Measurements from ENCODE around the gene HOMER1.
A peak's percentile ranks its signal among the peaks of the same experiment; 100 is the strongest.

DNA sequence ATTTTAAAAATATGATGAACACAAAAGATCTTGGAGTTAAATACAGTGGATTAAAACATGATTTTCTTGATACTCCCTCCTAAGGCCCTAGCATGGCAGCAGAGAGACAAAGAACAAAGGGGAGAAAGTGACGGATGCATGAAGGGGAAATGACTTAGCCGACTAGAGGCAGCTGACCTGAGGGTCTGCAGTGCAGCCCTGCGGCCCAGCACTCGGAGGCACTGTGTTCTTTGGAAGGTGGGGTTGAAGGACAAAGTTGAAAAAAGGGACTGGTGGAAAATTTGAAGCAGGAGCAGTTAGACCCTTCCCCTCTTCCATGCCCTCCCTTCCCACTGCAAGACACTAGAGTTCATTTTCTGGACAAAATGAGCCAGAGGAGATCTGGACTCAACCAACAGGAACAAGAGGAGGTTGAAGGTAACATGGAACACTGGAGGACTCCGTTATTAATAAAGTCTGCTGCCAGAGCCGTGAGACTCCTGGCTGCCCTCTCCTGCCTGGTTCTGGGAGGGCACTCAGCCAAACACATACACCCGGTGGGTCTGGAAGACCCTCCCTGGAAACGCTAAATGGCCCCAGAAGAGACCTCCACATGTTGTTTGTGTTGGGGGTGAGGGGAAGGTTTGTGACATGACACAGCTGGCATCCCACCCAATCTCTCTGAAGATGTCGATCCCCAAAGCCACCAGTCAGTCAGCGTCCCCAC, 179.9 kb downstream of the HOMER1 start:
- TF ChIP-seq PAX5 (IDR thresholded peaks at IDR 0.05; ENCODE audit: borderline replicate concordance, low read depth, low read length) (no peak), POLR2A (IDR thresholded peaks at IDR 0.05; ENCODE audit: low read depth, low read length) (no peak), ZNF207 (IDR thresholded peaks at IDR 0.05; ENCODE audit: borderline replicate concordance) (no peak), TAF1 (IDR thresholded peaks at IDR 0.05; ENCODE audit: borderline replicate concordance, low read depth, low read length) (no peak)
- TF ChIP-seq, protein P1, sequence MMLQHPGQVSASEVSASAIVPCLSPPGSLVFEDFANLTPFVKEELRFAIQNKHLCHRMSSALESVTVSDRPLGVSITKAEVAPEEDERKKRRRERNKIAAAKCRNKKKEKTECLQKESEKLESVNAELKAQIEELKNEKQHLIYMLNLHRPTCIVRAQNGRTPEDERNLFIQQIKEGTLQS (IDR thresholded peaks at IDR 0.05; ENCODE audit: borderline replicate concordance, extremely low read depth, low read depth, low read length), result no peak
- TF ChIP-seq, protein P2, sequence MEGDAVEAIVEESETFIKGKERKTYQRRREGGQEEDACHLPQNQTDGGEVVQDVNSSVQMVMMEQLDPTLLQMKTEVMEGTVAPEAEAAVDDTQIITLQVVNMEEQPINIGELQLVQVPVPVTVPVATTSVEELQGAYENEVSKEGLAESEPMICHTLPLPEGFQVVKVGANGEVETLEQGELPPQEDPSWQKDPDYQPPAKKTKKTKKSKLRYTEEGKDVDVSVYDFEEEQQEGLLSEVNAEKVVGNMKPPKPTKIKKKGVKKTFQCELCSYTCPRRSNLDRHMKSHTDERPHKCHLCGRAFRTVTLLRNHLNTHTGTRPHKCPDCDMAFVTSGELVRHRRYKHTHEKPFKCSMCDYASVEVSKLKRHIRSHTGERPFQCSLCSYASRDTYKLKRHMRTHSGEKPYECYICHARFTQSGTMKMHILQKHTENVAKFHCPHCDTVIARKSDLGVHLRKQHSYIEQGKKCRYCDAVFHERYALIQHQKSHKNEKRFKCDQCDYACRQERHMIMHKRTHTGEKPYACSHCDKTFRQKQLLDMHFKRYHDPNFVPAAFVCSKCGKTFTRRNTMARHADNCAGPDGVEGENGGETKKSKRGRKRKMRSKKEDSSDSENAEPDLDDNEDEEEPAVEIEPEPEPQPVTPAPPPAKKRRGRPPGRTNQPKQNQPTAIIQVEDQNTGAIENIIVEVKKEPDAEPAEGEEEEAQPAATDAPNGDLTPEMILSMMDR (IDR thresholded peaks at IDR 0.05 in 2 of 3, conservative IDR thresholded peaks at IDR 0.05 in 1 of 3; ENCODE audit: control insufficient read depth in 2 of 3, extremely low read depth in 1 of 3, insufficient read depth in 1 of 3, low read depth in 3 of 3, low read length in 3 of 3), result 0 out of 6 replicates have a peak, but pooled peaks of 1 of the 3 experiments have one; percentile 4
- TF ChIP-seq, protein P3, sequence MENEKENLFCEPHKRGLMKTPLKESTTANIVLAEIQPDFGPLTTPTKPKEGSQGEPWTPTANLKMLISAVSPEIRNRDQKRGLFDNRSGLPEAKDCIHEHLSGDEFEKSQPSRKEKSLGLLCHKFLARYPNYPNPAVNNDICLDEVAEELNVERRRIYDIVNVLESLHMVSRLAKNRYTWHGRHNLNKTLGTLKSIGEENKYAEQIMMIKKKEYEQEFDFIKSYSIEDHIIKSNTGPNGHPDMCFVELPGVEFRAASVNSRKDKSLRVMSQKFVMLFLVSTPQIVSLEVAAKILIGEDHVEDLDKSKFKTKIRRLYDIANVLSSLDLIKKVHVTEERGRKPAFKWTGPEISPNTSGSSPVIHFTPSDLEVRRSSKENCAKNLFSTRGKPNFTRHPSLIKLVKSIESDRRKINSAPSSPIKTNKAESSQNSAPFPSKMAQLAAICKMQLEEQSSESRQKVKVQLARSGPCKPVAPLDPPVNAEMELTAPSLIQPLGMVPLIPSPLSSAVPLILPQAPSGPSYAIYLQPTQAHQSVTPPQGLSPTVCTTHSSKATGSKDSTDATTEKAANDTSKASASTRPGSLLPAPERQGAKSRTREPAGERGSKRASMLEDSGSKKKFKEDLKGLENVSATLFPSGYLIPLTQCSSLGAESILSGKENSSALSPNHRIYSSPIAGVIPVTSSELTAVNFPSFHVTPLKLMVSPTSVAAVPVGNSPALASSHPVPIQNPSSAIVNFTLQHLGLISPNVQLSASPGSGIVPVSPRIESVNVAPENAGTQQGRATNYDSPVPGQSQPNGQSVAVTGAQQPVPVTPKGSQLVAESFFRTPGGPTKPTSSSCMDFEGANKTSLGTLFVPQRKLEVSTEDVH (IDR thresholded peaks at IDR 0.05; ENCODE audit: low read depth, partially characterized antibody), result no peak

Data from GM12878 (cell line).